AG04449 (cell line): ENCODE data around the gene DMD.

ENCODE experiments used
- CTCF ChIA-PET: fragments of 350-600 bp; formaldehyde crosslinking; extraction: SDS; loops from one replicate; lab custom pipeline; 2021; ENCODE audit warnings: antibody characterized with exemption; lab: Yijun Ruan, JAX
- POLR2A ChIA-PET: fragments of 400-600, 350-600 bp; formaldehyde crosslinking; extraction: SDS; loops from one replicate; lab custom pipeline; 2020; ENCODE audit warnings: antibody characterized with exemption, inconsistent platforms; lab: Yijun Ruan, JAX
- DNase-seq: peaks from one replicate; pipeline ENCODE4 v3.0.0-alpha.2; 2010; ENCODE audit warnings: low read depth, low spot score
- H3K4me3 ChIP-seq: 2 replicates; pipeline ENCODE4 v1.5.1; 2011; ENCODE audit warnings: low read depth, mild to moderate bottlenecking, control low read depth, low read length
- TF ChIP-seq, protein P1 (sequence below): IDR thresholded peaks from one replicate; pipeline ENCODE4 v1.5.1; 2011; ENCODE audit warnings: mild to moderate bottlenecking, moderate library complexity, low read length, control low read depth, inconsistent platforms; ENCODE audit not compliant: insufficient read depth; ENCODE audit errors: missing control alignments

Gene DMD

DNA sequence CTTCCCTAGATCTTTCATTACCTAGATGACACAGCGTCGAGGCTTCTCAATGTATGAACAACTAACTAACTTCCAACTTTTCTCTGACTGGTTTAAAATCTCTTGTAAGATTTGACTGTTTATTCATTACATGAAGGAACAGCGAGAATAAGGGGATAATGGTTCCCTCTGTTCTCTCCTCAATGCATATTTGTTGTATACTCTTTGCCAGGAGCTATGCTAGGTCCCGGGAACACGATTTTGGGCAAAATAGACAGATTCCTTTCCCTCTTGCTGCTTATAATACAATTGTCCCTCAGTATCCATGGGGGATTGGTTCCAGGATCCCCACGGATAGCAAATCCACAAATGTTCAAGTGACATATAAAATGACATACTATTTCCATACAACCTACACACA is 1020.0 kb downstream of the DMD start:
- CTCF ChIA-PET: no interaction called here
- TF ChIP-seq, protein P1, sequence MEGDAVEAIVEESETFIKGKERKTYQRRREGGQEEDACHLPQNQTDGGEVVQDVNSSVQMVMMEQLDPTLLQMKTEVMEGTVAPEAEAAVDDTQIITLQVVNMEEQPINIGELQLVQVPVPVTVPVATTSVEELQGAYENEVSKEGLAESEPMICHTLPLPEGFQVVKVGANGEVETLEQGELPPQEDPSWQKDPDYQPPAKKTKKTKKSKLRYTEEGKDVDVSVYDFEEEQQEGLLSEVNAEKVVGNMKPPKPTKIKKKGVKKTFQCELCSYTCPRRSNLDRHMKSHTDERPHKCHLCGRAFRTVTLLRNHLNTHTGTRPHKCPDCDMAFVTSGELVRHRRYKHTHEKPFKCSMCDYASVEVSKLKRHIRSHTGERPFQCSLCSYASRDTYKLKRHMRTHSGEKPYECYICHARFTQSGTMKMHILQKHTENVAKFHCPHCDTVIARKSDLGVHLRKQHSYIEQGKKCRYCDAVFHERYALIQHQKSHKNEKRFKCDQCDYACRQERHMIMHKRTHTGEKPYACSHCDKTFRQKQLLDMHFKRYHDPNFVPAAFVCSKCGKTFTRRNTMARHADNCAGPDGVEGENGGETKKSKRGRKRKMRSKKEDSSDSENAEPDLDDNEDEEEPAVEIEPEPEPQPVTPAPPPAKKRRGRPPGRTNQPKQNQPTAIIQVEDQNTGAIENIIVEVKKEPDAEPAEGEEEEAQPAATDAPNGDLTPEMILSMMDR: no peak
- no peak for DNase-seq
- no peak overlapping the region for H3K4me3 ChIP-seq
- POLR2A ChIA-PET: no interaction called here

DNA sequence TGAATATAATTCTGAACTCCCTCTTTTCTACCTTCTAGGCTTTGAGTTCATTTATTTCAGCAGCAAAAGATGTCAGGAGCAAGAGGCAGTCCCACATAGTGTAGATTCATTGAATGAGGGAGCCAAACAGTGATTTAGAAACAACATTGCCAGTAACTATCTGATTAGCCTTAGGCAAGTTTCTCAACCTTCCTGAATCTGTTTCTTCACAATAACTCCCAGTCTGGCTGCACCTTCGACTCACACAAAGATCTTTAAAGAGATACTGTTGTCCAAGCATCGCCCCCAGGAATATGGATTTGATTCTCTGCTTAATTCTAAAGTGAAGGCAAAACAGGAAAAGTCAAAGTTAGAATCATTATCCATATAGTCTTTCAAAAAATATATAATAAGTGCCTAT is 1026.2 kb downstream of the DMD start:
- no peak for DNase-seq
- TF ChIP-seq, protein P1: no peak
- ChIA-PET POLR2A (no interaction called here), CTCF (no interaction called here)
- no peak overlapping the region for H3K4me3 ChIP-seq

GRCh38 chrX:32183066-32183465 is 1028.3 kb downstream of the DMD start:
- POLR2A ChIA-PET: no interaction called here
- DNase-seq: no peak
- TF ChIP-seq, protein P1: no peak
- CTCF ChIA-PET: no interaction called here
- H3K4me3 ChIP-seq: no peak overlapping the region

GRCh38 chrX:32176510-32176909 is 1034.8 kb downstream of the DMD start:
- POLR2A ChIA-PET: no interaction called here
- TF ChIP-seq, protein P1: no peak
- H3K4me3 ChIP-seq: no peak overlapping the region
- no peak for DNase-seq
- CTCF ChIA-PET: no interaction called here

DNA sequence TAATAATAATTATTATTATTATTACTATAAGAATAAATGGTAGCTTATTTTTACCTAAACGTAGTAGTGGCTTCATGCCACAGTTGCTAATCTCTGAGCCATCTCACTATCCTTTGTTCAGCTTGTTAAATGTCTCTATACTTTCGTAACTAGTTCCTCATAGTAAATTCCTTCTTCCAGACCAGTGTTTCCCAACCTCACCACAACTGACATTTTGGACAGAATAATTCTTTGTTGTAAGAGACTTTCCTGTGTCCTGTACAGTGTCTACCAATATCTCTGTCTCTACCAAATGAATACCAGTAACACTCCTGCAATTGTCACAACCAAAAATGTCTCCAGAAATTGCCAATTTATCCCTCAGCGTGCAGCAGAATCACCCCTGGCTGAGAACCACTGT is 1040.9 kb downstream of the DMD start:
- ChIA-PET POLR2A (no interaction called here), CTCF (no interaction called here)
- H3K4me3 ChIP-seq: no peak overlapping the region
- TF ChIP-seq, protein P1: no peak
- no peak for DNase-seq

GRCh38 chrX:32155044-32155638 is 1056.2 kb downstream of the DMD start:
- TF ChIP-seq, protein P1: no peak
- H3K4me3 ChIP-seq: no peak overlapping the region
- POLR2A ChIA-PET: no interaction called here
- CTCF ChIA-PET: no interaction called here
- no peak for DNase-seq
